HEK293 (cell line): ENCODE data around the gene MYO1B.

ENCODE experiments used
- GLIS1 ChIP-seq: fragments of 450-650 bp; formaldehyde crosslinking; IDR thresholded peaks from 2 replicates; pipeline ENCODE4 v1.5.1; 2016; ENCODE audit warnings: missing biosample characterization, missing genetic modification characterization
- SP2 ChIP-seq: fragments of 450-650 bp; formaldehyde crosslinking; IDR thresholded peaks from 2 replicates; pipeline ENCODE4 v1.5.1; 2016; ENCODE audit warnings: missing biosample characterization, missing genetic modification characterization
- TRIM28 ChIP-seq: IDR thresholded peaks from 2 replicates; pipeline ENCODE4 v1.6.1; 2011; ENCODE audit warnings: low read length, control low read depth, borderline replicate concordance
- ZBTB21 ChIP-seq: fragments of 450-650 bp; formaldehyde crosslinking; IDR thresholded peaks from 2 replicates; pipeline ENCODE4 v1.5.1; 2017; ENCODE audit warnings: missing biosample characterization, missing genetic modification characterization
- ZNF548 ChIP-seq: fragments of 450-650 bp; formaldehyde crosslinking; IDR thresholded peaks from 2 replicates; pipeline ENCODE4 v1.5.1; 2016; ENCODE audit warnings: missing biosample characterization, missing genetic modification characterization
- TF ChIP-seq, protein P1 (sequence below): fragments of 450-650 bp; formaldehyde crosslinking; IDR thresholded peaks from 2 replicates; pipeline ENCODE4 v1.5.1; 2016; ENCODE audit warnings: missing biosample characterization, missing genetic modification characterization
- TF ChIP-seq, protein P2 (sequence below): fragments of 450-650 bp; formaldehyde crosslinking; IDR thresholded peaks from 2 replicates; pipeline ENCODE4 v1.5.1; 2016; ENCODE audit warnings: missing biosample characterization, missing genetic modification characterization

- TF ChIP-seq, protein P1, sequence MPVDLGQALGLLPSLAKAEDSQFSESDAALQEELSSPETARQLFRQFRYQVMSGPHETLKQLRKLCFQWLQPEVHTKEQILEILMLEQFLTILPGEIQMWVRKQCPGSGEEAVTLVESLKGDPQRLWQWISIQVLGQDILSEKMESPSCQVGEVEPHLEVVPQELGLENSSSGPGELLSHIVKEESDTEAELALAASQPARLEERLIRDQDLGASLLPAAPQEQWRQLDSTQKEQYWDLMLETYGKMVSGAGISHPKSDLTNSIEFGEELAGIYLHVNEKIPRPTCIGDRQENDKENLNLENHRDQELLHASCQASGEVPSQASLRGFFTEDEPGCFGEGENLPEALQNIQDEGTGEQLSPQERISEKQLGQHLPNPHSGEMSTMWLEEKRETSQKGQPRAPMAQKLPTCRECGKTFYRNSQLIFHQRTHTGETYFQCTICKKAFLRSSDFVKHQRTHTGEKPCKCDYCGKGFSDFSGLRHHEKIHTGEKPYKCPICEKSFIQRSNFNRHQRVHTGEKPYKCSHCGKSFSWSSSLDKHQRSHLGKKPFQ = no peak
- TF ChIP-seq SP2 (tag by site-specific recombination) (no peak), ZBTB21 (tag by site-specific recombination) (no peak), ZNF548 (tag by site-specific recombination) (no peak), TRIM28 (no peak), GLIS1 (tag by site-specific recombination) (no peak)
- TF ChIP-seq, protein P2, sequence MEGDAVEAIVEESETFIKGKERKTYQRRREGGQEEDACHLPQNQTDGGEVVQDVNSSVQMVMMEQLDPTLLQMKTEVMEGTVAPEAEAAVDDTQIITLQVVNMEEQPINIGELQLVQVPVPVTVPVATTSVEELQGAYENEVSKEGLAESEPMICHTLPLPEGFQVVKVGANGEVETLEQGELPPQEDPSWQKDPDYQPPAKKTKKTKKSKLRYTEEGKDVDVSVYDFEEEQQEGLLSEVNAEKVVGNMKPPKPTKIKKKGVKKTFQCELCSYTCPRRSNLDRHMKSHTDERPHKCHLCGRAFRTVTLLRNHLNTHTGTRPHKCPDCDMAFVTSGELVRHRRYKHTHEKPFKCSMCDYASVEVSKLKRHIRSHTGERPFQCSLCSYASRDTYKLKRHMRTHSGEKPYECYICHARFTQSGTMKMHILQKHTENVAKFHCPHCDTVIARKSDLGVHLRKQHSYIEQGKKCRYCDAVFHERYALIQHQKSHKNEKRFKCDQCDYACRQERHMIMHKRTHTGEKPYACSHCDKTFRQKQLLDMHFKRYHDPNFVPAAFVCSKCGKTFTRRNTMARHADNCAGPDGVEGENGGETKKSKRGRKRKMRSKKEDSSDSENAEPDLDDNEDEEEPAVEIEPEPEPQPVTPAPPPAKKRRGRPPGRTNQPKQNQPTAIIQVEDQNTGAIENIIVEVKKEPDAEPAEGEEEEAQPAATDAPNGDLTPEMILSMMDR (tag by site-specific recombination) = no peak
Measured at GRCh38 chr2:191451116-191451515, 205.9 kb downstream of the MYO1B start.
